NCI-H226 (cell line): ENCODE results near the gene NUPR1.
"Not testable (repeated sequence)": the region's sequence is repeated elsewhere in the genome, so short reads cannot be mapped to it uniquely, and the experiment has no call there.

Experiments used
- DNase-seq: peaks from one replicate; pipeline ENCODE4 v3.0.0-alpha.2; 2015

NUPR1 gene

DNA sequence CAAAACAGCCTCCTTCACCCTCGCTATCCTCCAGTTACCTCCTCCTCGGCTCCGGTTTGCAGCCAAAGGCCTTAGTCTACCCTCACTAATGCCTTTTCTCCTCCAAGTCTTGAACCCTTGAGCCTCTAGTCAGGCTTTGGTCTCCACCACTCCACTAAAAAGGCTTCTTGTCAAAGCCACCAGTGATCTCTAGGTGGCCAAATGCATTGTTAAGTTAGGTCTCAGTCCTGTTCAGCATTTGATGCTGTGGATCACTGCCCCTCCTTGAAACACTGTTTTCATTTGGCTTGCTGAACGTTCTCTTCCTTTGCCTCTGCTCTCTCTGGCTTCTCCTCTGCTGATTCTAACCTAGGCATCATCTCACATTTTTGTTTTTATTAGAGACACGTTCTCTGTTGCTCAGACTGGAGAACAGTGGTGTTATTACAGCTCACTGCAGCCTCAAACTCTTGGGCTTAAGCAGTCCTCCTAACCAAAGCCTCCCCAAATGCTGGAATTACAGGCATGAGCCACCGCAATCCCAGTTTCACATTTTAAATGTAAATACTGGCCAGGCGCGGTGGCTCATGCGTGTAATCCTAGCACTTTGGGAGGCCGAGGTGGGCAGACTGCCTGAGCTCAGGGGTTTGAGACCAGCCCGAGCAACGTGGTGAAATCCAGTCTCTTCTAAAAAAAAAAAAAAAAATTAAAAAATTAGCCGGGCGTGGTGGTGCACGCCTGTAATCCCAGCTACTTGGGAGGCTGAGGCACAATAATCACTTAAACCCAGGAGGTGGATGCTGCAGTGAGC, 16.1 kb upstream of the NUPR1 start:
- no peak for DNase-seq

GRCh38 chr16:28553776-28554633, 15.2 kb upstream of the NUPR1 start, which contains the start of gene SGF29:
SGF29 (plus strand) TSS chr16:28553920; CDS start chr16:28581070, 27,150 bp downstream.
- DNase-seq = peak; percentile 79

GRCh38 chr16:28549301-28549899, 10.6 kb upstream of the NUPR1 start:
- peak; percentile 17 for DNase-seq

GRCh38 chr16:28548306-28548802, 9.6 kb upstream of the NUPR1 start:
- no peak for DNase-seq

DNA sequence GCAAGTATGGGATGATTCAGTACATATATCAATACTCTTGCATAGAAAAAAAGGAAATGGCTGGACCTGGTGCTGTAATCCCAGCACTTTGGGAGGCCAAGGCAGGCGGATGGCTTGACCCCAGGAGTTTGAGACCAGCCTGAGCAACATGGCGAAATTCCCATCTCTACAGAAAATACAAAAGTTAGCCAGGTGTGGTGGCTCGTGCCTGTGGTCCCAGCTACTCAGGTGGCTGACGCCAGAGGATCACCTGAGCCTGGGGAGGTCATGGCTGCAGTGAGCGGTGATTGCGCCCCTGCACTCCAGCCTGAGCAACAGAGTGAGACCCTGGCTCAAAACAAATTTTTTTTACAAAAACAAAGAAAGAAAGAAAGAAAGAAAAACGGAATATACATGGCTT, 7.9 kb upstream of the NUPR1 start:
- DNase-seq = no peak

- DNase-seq = not testable (repeated sequence)
Observed at GRCh38 chr16:28545964-28546363, 7.2 kb upstream of the NUPR1 start.

DNA sequence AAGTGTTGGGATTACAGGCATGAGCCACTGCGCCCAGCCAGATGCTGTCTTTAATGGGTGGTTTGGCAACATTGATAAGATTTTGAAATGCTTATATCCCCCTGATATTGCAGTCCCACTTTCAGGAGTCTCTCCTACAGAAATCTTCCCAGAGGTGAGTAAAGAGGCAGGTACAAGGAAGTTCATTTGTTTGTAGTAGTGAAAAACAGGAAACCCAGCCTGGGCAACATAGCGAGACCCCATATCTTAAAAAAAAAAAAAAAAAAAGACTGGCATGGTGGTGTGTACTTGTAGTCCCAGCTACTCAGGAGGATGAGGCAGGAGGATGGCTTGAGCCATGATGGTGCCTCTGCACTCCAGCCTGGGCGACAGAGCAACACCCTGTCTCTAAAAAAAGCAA, 6.2 kb upstream of the NUPR1 start:
- DNase-seq = no peak

DNA sequence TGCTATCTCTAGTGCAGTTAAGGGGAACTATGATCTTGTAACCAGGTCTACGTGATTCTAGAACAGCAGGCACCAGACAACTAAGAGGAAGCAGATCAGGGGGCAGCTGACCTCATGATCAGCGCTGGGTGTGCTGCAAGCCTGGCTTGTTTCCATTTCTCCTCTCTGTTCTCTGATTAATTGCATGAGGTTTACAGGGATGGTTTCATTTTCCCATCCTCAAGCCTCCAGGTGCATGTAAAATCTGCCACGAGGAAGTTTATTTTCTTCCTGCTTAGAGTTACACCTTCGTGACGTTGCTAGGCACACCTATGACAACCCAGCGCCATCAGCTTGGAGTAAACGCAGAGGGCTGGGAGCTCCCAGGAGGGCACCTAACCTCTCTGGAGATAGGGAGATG, 4.3 kb upstream of the NUPR1 start:
- no peak for DNase-seq

- no peak for DNase-seq
Observed at GRCh38 chr16:28542646-28543045, 3.9 kb upstream of the NUPR1 start.

- DNase-seq = no peak
Observed at GRCh38 chr16:28540346-28540745, 1.6 kb upstream of the NUPR1 start.

GRCh38 chr16:28537964-28538732, 626 bp downstream of the NUPR1 start:
- no peak for DNase-seq

- DNase-seq = no peak
Observed at GRCh38 chr16:28537076-28537475, 1.7 kb downstream of the NUPR1 start.

- no peak for DNase-seq
Observed at GRCh38 chr16:28534542-28535373, 4.0 kb downstream of the NUPR1 start.

DNA sequence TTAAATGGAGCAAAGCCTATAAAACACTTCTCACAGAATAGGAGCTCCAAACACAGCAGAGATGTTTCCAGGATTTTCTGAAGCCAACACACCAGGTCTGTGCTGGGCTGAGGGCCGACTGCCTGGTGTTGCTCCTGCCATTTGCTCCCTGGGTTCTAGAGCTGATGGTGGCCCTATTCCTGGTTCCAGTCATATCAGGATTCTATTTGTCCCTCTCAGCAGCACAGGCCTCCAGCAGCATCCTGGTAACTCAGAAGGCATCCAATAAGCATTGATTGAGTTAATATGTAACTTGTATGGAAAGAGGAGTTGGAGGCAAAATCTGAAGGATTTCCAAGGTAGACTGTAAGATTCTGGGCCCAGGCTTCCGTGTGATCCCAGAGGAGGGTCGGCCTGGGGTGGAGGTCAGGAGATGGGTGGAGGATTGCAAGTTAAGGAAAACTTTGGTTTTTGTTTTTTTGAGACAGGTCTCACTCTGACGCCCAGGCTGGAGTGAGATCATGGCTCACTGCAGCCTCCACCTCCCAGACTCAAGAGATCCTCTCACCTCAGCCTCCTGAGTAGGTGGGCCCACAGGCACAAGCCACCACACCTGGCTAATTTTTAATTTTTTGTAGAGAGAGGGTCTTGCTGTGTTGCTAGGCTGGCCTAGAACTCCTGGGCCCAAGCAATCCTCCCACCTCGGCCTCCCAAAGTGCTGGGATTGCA, 5.7 kb downstream of the NUPR1 start:
- no peak for DNase-seq

- DNase-seq = peak; percentile 46
Observed at GRCh38 chr16:28531777-28532744, 6.7 kb downstream of the NUPR1 start.

DNA sequence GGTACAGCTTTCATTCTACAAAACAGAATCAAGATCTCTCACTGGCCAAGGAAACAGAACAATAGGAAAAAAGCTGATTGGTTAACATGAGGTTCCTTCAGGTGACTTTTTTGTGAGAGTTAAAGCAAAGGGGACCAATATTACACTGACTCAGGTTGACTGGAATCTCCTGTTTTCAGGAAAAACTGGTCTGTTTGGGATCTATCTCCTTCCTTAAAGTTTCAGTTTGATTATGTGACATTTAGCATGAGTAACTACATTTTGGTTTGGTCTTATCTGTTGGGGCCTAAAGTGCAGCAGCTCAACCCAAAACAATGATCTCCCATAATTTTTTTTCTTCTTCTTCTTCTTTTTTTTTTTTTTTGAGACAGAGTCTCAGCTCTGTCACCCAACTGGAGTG, 9.7 kb downstream of the NUPR1 start:
- no peak for DNase-seq

- no peak for DNase-seq
Observed at GRCh38 chr16:28528463-28528867, 10.3 kb downstream of the NUPR1 start.

DNA sequence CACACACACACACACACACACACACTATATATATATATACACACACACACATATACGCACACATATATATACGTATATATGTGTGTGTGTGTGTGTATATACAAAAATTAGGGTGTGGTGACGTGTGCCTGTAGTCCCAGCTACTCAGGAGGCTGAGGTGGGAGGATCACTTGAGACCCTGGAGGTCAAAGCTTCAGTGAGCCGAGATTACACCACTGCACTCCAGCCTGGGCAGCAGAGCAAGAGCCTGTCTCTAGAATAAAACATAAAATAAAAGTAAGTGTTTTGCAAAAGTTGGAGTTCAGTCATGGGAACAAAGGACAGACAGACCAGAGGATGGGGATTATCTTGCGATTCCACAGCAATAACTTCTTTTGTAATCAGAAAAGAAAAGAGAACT, 10.8 kb downstream of the NUPR1 start:
- DNase-seq = no peak

GRCh38 chr16:28527100-28527785, 11.5 kb downstream of the NUPR1 start:
- not testable (repeated sequence) for DNase-seq
